Activated B cell treated with CpG ODN at 0.5 μM for 24 hours (primary cell): ENCODE data around the gene TMX3. TPM values are rescaled to one million over a fixed set of nuclear protein-coding genes. Genes with fewer than 3 reads are reported as not detected.

ENCODE experiments used
- ATAC-seq: fragments of 200-7000 bp; cut with Tn5 transposase; one replicate; pipeline ENCODE4 v1.10.0; 2021; ENCODE audit warnings: low read depth, mild to moderate bottlenecking, moderate library complexity
- CTCF ChIA-PET: fragments of 350-600 bp; sonication (Branson Sonifier 250); formaldehyde crosslinking; loops from one replicate; lab custom pipeline; 2021; ENCODE audit warnings: antibody characterized with exemption; lab: Charles Lee
- POLR2A ChIA-PET: fragments of 350-600 bp; sonication (Branson Sonifier 250); formaldehyde crosslinking; loops from one replicate; lab custom pipeline; 2021; ENCODE audit warnings: antibody characterized with exemption; lab: Charles Lee
- DNase-seq: peaks from one replicate; pipeline ENCODE4 v3.0.0; 2022
- H3K27ac Mint-ChIP-seq: one replicate; pipeline ENCODE4 v1.8.0; 2020; ENCODE audit warnings: mixed read lengths
- H3K27me3 Mint-ChIP-seq: one replicate; pipeline ENCODE4 v1.8.0; 2021; ENCODE audit warnings: mixed read lengths
- H3K36me3 Mint-ChIP-seq: one replicate; pipeline ENCODE4 v1.8.0; 2021; ENCODE audit warnings: low read depth, mixed read lengths
- H3K4me1 Mint-ChIP-seq: one replicate; pipeline ENCODE4 v1.8.0; 2021; ENCODE audit warnings: mixed read lengths
- H3K4me3 Mint-ChIP-seq: one replicate; pipeline ENCODE4 v1.8.0; 2020; ENCODE audit warnings: mild to moderate bottlenecking, mixed read lengths
- H3K9me3 Mint-ChIP-seq: one replicate; pipeline ENCODE4 v1.8.0; 2020; ENCODE audit warnings: mixed read lengths
- intact Hi-C: fragments of 100-400 bp; cut with micrococcal nuclease; formaldehyde crosslinking; loops from one replicate; pipeline ENCODE4 v1.15.1; 2024
- total RNA-seq: library from RNA; stranded (reverse); gene quantifications from 2 replicates; pipeline ENCODE4 v1.2.3, GENCODE V29; 2022
- TF ChIP-seq, protein P1 (sequence below): fragments of 200-600 bp; IDR thresholded peaks from one replicate; pipeline ENCODE4 v1.8.0; 2022; ENCODE audit warnings: antibody characterized with exemption, mild to moderate bottlenecking

Gene TMX3
- total RNA-seq, 1 donor from 2014 or later, result 59.9 TPM

DNA sequence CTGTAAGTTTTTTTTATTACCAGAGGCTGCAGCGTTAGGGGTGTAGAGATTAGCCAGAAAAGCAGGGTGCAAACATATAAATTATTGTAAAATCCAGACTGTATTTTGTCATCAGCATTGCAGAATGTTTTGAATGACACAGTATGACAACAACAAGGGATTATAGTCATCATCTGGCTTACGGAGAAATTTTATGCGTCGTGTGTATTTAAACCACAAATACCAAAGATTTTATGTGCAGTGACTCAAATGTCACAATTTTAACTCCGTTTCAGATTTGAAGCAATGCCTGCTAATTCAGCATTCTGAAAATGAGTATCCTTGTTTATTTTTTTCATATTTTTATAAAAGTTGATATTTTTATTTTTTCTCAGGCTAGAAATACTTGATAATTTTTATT is 19.4 kb upstream of the TMX3 start:
- TF ChIP-seq, protein P1, sequence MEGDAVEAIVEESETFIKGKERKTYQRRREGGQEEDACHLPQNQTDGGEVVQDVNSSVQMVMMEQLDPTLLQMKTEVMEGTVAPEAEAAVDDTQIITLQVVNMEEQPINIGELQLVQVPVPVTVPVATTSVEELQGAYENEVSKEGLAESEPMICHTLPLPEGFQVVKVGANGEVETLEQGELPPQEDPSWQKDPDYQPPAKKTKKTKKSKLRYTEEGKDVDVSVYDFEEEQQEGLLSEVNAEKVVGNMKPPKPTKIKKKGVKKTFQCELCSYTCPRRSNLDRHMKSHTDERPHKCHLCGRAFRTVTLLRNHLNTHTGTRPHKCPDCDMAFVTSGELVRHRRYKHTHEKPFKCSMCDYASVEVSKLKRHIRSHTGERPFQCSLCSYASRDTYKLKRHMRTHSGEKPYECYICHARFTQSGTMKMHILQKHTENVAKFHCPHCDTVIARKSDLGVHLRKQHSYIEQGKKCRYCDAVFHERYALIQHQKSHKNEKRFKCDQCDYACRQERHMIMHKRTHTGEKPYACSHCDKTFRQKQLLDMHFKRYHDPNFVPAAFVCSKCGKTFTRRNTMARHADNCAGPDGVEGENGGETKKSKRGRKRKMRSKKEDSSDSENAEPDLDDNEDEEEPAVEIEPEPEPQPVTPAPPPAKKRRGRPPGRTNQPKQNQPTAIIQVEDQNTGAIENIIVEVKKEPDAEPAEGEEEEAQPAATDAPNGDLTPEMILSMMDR, result no peak
- H3K27ac Mint-ChIP-seq, result no peak overlapping the region
- ATAC-seq (no peak), DNase-seq (no peak)
- H3K4me3 Mint-ChIP-seq, result no peak overlapping the region
- ChIA-PET POLR2A (no interaction called here), CTCF (no interaction called here)
- H3K36me3 Mint-ChIP-seq, result no peaks in the 10 kb centered on the region
- H3K9me3 Mint-ChIP-seq, result no peaks in the 10 kb centered on the region
- no peaks in the 10 kb centered on the region for H3K4me1 Mint-ChIP-seq
- intact Hi-C loops, result loop anchor here (10.0 kb wide), 1 partner anchor 1630 kb away; no protein-coding TSS in a partner anchor
- H3K27me3 Mint-ChIP-seq, result no peaks in the 10 kb centered on the region

DNA sequence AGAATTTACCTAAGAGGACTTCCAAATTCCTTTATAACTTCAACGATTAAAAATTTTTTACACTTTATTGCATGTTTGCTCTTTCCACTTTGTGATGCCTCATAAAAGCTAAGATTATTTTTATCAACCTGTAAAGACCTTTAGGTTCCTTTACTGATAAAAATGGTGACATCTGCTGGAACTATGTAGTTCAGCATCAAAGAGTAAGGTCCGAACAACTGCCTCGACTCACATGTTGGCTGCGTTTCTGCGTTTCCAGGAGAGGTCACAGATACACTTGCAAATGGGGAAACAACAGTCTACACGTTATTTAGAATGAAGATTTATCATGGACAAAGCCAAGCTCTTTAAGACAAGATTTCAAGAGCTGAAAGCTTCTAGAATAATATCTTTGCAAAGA is 18.8 kb upstream of the TMX3 start:
- H3K9me3 Mint-ChIP-seq, result no peaks in the 10 kb centered on the region
- no peak overlapping the region for H3K4me3 Mint-ChIP-seq
- no peaks in the 10 kb centered on the region for H3K4me1 Mint-ChIP-seq
- TF ChIP-seq, protein P1, result no peak
- no peaks in the 10 kb centered on the region for H3K27me3 Mint-ChIP-seq
- no peak for ATAC-seq
- intact Hi-C loops, result loop anchor here (10.0 kb wide), 1 partner anchor 1629 kb away; no protein-coding TSS in a partner anchor
- no peak overlapping the region for H3K27ac Mint-ChIP-seq
- POLR2A ChIA-PET, result no interaction called here
- H3K36me3 Mint-ChIP-seq, result no peaks in the 10 kb centered on the region
- CTCF ChIA-PET, result no interaction called here
- DNase-seq, result no peak

DNA sequence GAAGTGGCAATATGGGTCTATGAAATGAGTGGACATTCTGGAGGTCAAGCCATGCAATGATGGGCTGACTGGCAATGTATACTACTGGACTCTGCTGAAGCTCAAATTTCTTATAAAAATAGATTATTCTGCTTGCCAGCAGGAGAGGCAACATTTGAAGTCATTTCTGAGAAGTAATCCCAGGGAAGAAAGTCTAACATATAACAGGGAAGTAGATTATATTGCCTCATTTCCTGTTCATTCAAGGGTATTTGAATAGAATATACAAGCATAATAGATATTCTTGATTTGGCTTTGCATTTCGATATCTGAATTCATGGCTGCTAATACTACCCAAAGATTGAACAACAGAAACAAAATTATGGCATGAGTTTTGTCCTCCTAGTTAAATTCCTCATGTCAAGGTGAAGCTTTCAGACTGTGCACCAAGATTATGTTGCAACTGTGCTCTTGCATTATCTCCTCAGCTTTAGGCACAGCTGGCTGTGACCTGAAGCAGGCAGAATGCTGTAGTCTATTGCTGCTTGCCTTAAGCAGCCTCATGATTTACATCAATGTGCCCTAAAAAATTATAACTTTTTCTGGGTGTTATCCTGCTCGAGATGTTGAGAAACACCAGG is 13.3 kb upstream of the TMX3 start:
- CTCF ChIA-PET, result no interaction called here

DNA sequence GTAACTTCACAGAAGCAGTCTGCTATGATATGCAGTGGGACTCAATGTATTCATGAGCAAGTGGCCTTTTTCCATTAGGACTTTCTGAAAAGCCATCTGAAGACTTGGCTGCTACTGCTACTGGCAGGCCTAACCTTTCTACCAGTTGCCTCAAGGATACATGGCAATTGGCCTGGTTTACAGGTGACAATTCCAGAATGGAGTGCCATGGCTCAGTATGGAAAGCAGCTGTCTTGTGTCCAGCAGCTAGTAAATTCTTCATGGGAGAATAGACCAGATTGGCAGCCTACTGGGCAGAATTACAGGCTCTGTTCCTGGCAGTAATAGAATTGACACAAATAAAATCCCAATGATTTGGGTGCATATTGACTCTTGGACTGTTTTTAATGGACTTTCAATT is 12.6 kb upstream of the TMX3 start:
- no peaks in the 10 kb centered on the region for H3K27me3 Mint-ChIP-seq
- POLR2A ChIA-PET, result no interaction called here

More for the DNA sequence above, 13.3 kb upstream of the TMX3 start:
- Mint-ChIP-seq H3K4me3 (no peak overlapping the region), H3K9me3 (no peaks in the 10 kb centered on the region), H3K36me3 (no peaks in the 10 kb centered on the region), H3K27me3 (no peaks in the 10 kb centered on the region), H3K4me1 (peaks cover 3% of the 10 kb centered on the region), H3K27ac (no peak overlapping the region)
- DNase-seq, result no peak
- TF ChIP-seq, protein P1, result no peak
- no peak for ATAC-seq
- POLR2A ChIA-PET, result no interaction called here
- intact Hi-C loops, result no loop called here

GRCh38 chr18:68725346-68725745 is 10.4 kb upstream of the TMX3 start:
- CTCF ChIA-PET, result no interaction called here
- Mint-ChIP-seq H3K36me3 (no peaks in the 10 kb centered on the region), H3K27ac (no peak overlapping the region), H3K4me3 (no peak overlapping the region), H3K27me3 (no peaks in the 10 kb centered on the region), H3K4me1 (peaks cover 24% of the 10 kb centered on the region), H3K9me3 (no peaks in the 10 kb centered on the region)
- no peak for DNase-seq
- TF ChIP-seq, protein P1, result no peak
- POLR2A ChIA-PET, result no interaction called here
- ATAC-seq, result no peak
- intact Hi-C loops, result no loop called here

More for the DNA sequence above, 12.6 kb upstream of the TMX3 start:
- Mint-ChIP-seq H3K27ac (no peak overlapping the region), H3K4me3 (no peak overlapping the region), H3K36me3 (no peaks in the 10 kb centered on the region), H3K4me1 (peaks cover 10% of the 10 kb centered on the region), H3K9me3 (no peaks in the 10 kb centered on the region)
- ATAC-seq (no peak), DNase-seq (no peak)
- intact Hi-C loops, result no loop called here
- TF ChIP-seq, protein P1, result no peak
- CTCF ChIA-PET, result no interaction called here
